H1 (cell line): ENCODE results near the gene NMT2.

Source experiments
- BACH1 ChIP-seq: IDR thresholded peaks from 2 replicates; pipeline ENCODE4 v1.6.1; 2012; ENCODE audit warnings: low read length, improper control_type of control experiment
- BRCA1 ChIP-seq: IDR thresholded peaks from 2 replicates; pipeline ENCODE4 v1.6.1; 2012; ENCODE audit warnings: low read depth, low read length, improper control_type of control experiment
- CEBPB ChIP-seq: IDR thresholded peaks from 2 replicates; pipeline ENCODE4 v1.6.1; 2012; ENCODE audit warnings: low read depth, low read length
- CTCF ChIP-seq, 3 experiments: IDR thresholded peaks; 1 replicate in 2 of 3; 2 replicates in 1 of 3; pipeline versions ENCODE4 v1.5.1 to v1.6.1; 2011; ENCODE audit warnings: low read length in 3 of 3, mild to moderate bottlenecking in 3 of 3, inconsistent platforms in 2 of 3, low read depth in 1 of 3, moderate library complexity in 1 of 3; ENCODE audit not compliant: insufficient read depth in 1 of 3; ENCODE audit errors: control extremely low read depth in 1 of 3
- EGR1 ChIP-seq: IDR thresholded peaks from 2 replicates; pipeline ENCODE4 v1.6.1; 2011; ENCODE audit warnings: low read depth, low read length, borderline replicate concordance
- JUND ChIP-seq: IDR thresholded peaks from 2 replicates; pipeline ENCODE4 v1.6.1; 2011; ENCODE audit warnings: mild to moderate bottlenecking, improper control_type of control experiment, low read length
- MAX ChIP-seq: IDR thresholded peaks from 2 replicates; pipeline ENCODE4 v1.6.1; 2012; ENCODE audit warnings: inconsistent platforms
- NANOG ChIP-seq: IDR thresholded peaks from 2 replicates; pipeline ENCODE4 v1.6.1; 2011; ENCODE audit warnings: low read length, low read depth, mild to moderate bottlenecking, inconsistent platforms; ENCODE audit not compliant: insufficient read depth, poor library complexity, severe bottlenecking
- POLR2A ChIP-seq, 2 experiments: IDR thresholded peaks; 1 replicate in 1 of 2; 2 replicates in 1 of 2; pipeline ENCODE4 v1.6.1; 2011; ENCODE audit warnings: low read depth in 2 of 2, low read length in 2 of 2, mild to moderate bottlenecking in 2 of 2; ENCODE audit errors: control extremely low read depth in 1 of 2
- POLR2AphosphoS5 ChIP-seq: IDR thresholded peaks from 2 replicates; pipeline ENCODE4 v1.6.1; 2011; ENCODE audit warnings: low read depth, low read length
- RXRA ChIP-seq: IDR thresholded peaks from 2 replicates; pipeline ENCODE4 v1.6.1; 2011; ENCODE audit warnings: low read depth, mild to moderate bottlenecking, low read length, moderate library complexity; ENCODE audit not compliant: insufficient read depth
- SP1 ChIP-seq: IDR thresholded peaks from 2 replicates; pipeline ENCODE4 v1.6.1; 2011; ENCODE audit warnings: low read depth, low read length
- SRF ChIP-seq: IDR thresholded peaks from 2 replicates; pipeline ENCODE4 v1.6.1; 2011; ENCODE audit warnings: mild to moderate bottlenecking, low read depth, low read length, moderate library complexity

- TF ChIP-seq BRCA1 (no peak), POLR2AphosphoS5 (no peak), CEBPB (no peak), CTCF (IDR thresholded peaks at IDR 0.05; ENCODE audit: control extremely low read depth in 1 of 3, insufficient read depth in 1 of 3, low read depth in 1 of 3, low read length in 3 of 3) (no peak), SP1 (no peak), SRF (no peak), JUND (no peak), BACH1 (no peak), POLR2A (IDR thresholded peaks at IDR 0.05; ENCODE audit: control extremely low read depth in 1 of 2, low read depth in 2 of 2, low read length in 2 of 2) (no peak; a peak in 1 of 3 replicates), MAX (no peak), RXRA (no peak), NANOG (no peak), EGR1 (no peak)
Measured at GRCh38 chr10:15168786-15169554, 477 bp upstream of the NMT2 start.
